K562 (cell line): Measurements from ENCODE around the gene NOLC1. TPM values are rescaled to one million over a fixed set of nuclear protein-coding genes. Genes with fewer than 3 reads are reported as not detected.
A peak's percentile ranks its signal among the peaks of the same experiment; 100 is the strongest.

Experiments
- ARID3A ChIP-seq: IDR thresholded peaks from 2 replicates; pipeline ENCODE4 v1.6.1; 2012; ENCODE audit warnings: low read depth, low read length, improper control_type of control experiment, borderline replicate concordance
- DNMT1 ChIP-seq: fragments of 450-650 bp; IDR thresholded peaks from 2 replicates; pipeline ENCODE4 v1.6.1; 2016; ENCODE audit warnings: antibody characterized with exemption, mild to moderate bottlenecking
- GABPB1 ChIP-seq: sonication (generic); formaldehyde crosslinking; IDR thresholded peaks from 2 replicates; pipeline ENCODE4 v1.8.0; 2022; ENCODE audit warnings: mild to moderate bottlenecking, missing genetic modification reagents
- JUND ChIP-seq, 2 experiments: IDR thresholded peaks; 2 replicates in 1 of 2; 3 replicates in 1 of 2; pipeline ENCODE4 v1.6.1; 2011; ENCODE audit warnings: borderline replicate concordance in 2 of 2, low read depth in 2 of 2, low read length in 2 of 2, improper control_type of control experiment in 1 of 2, missing biosample characterization in 1 of 2, missing genetic modification characterization in 1 of 2, missing genetic modification reagents in 1 of 2
- MXI1 ChIP-seq: IDR thresholded peaks from 2 replicates; pipeline ENCODE4 v1.6.1; 2011; ENCODE audit warnings: low read depth, mild to moderate bottlenecking, improper control_type of control experiment, low read length
- NFIX ChIP-seq: fragments of 250-450 bp; sonication (Bioruptor Pico); IDR thresholded peaks from 2 replicates; pipeline ENCODE4 v1.4.0; 2020; ENCODE audit warnings: low read depth, mild to moderate bottlenecking, moderate library complexity
- NRF1 ChIP-seq, 2 experiments: fragments of 450-650 bp; IDR thresholded peaks in 1 of 2; conservative IDR thresholded peaks in 1 of 2; 2 replicates each; pipeline ENCODE4 v1.6.1; 2014; ENCODE audit warnings: mild to moderate bottlenecking in 2 of 2
- PHF20 ChIP-seq: fragments of 450-650 bp; IDR thresholded peaks from 2 replicates; pipeline ENCODE4 v1.6.1; 2018; ENCODE audit not compliant: partially characterized antibody
- SETDB1 ChIP-seq: IDR thresholded peaks from one replicate; pipeline ENCODE4 v1.6.1; 2012; ENCODE audit warnings: low read length, control low read depth, inconsistent platforms
- SRSF7 ChIP-seq: fragments of 200-400 bp; formaldehyde crosslinking; optimal IDR thresholded peaks from 2 replicates; pipeline ENCODE3; 2017; ENCODE audit warnings: mild to moderate bottlenecking, low read depth, low read length
- TOE1 ChIP-seq, 2 experiments: fragments of 450-650 bp in 1 of 2; sonication (generic) in 1 of 2; formaldehyde crosslinking in 1 of 2; IDR thresholded peaks; 2 replicates each; pipeline versions ENCODE4 v1.7.1 to v1.8.0; 2016 to 2022; ENCODE audit warnings: borderline replicate concordance in 2 of 2, mild to moderate bottlenecking in 2 of 2, antibody characterized with exemption in 1 of 2, inconsistent platforms in 1 of 2, low read depth in 1 of 2, missing genetic modification reagents in 1 of 2, moderate library complexity in 1 of 2
- U2AF2 ChIP-seq: fragments of 200-400 bp; formaldehyde crosslinking; optimal IDR thresholded peaks from 2 replicates; pipeline ENCODE3; 2017; ENCODE audit warnings: low read depth, mild to moderate bottlenecking, low read length
- XRCC4 ChIP-seq: IDR thresholded peaks from one replicate; pipeline ENCODE4 v1.6.1; 2011; ENCODE audit not compliant: insufficient read depth, insufficient read length; ENCODE audit errors: extremely low read depth
- ZNF764 ChIP-seq: fragments of 250-450 bp; sonication (Bioruptor Pico); IDR thresholded peaks from 2 replicates; pipeline ENCODE4 v1.4.0; 2020; ENCODE audit warnings: low read depth, mild to moderate bottlenecking, moderate library complexity
- ZNF830 ChIP-seq: fragments of 250-450 bp; sonication (Bioruptor Pico); IDR thresholded peaks from 2 replicates; pipeline ENCODE4 v1.5.0; 2021; ENCODE audit warnings: mild to moderate bottlenecking
- polyA plus RNA-seq, 8 experiments: library from polyadenylated mRNA; depleted of rRNA in 4 of 8; stranded (reverse) in 5 of 8; unstranded in 3 of 8; fragments of >200 nt; fragmentation: Nextera tagmentation in 2 of 8; fragmentation: Illumina TruSeq in 1 of 8; extraction: Ambion mirVana in 2 of 8; extraction: Trizol in 1 of 8; gene quantifications; 2 replicates each; pipeline versions ENCODE4 v1.2.1 to v1.2.3, GENCODE V29; 2011 to 2014; ENCODE audit warnings: inconsistent platforms in 1 of 8, missing spikeins in 1 of 8
- total RNA-seq, 7 experiments: library from RNA; depleted of rRNA in 6 of 7; stranded (reverse); fragments of >200 nt in 6 of 7; fragmentation: Illumina TruSeq in 2 of 7; extraction: Trizol in 2 of 7; gene quantifications; 2 replicates each; pipeline versions ENCODE4 v1.2.1 to v1.2.3, GENCODE V29; 2011 to 2021; ENCODE audit warnings: low replicate concordance in 1 of 7
- TF ChIP-seq, protein P1 (sequence below): fragments of 450-650 bp; formaldehyde crosslinking; IDR thresholded peaks from 2 replicates; pipeline ENCODE4 v1.4.0; 2022; ENCODE audit warnings: mild to moderate bottlenecking, moderate library complexity
- TF ChIP-seq, protein P2 (sequence below): sonication (generic); formaldehyde crosslinking; IDR thresholded peaks from 2 replicates; pipeline ENCODE4 v1.8.1; 2023; ENCODE audit warnings: mild to moderate bottlenecking, missing genetic modification reagents
- TF ChIP-seq, protein P3 (sequence below): fragments of 450-650 bp; formaldehyde crosslinking; IDR thresholded peaks from 2 replicates; pipeline ENCODE4 v1.4.0; 2022; ENCODE audit warnings: missing genetic modification characterization

Gene NOLC1
- total and polyA plus RNA-seq, 9 of the 15 experiments (the other 6 are each of a cell fraction or from before 2014, with no cell fraction given): 102 to 310 (median 165) TPM

- TF ChIP-seq SETDB1 (no peak), U2AF2 (no peak), GABPB1 (no peak), XRCC4 (no peak), PHF20 (no peak), DNMT1 (no peak), JUND (IDR thresholded peaks at IDR 0.05; ENCODE audit: borderline replicate concordance, low read depth, low read length) (no peak), JUND (tag; IDR thresholded peaks at IDR 0.05; ENCODE audit: borderline replicate concordance, low read depth, low read length) (no peak), NFIX (CRISPR knock-in tag) (no peak), SRSF7 (no peak), TOE1 (IDR thresholded peaks at IDR 0.05; ENCODE audit: borderline replicate concordance) (0 out of 2 replicates have a peak, but pooled peaks have one; percentile 18), TOE1 (CRISPR knock-in tag; IDR thresholded peaks at IDR 0.05; ENCODE audit: borderline replicate concordance, low read depth) (no peak), ZNF830 (no peak), ARID3A (no peak), MXI1 (no peak), NRF1 (conservative IDR thresholded peaks at IDR 0.05 in 1 of 2, IDR thresholded peaks at IDR 0.05 in 1 of 2) (no peak), ZNF764 (CRISPR knock-in tag) (no peak)
- TF ChIP-seq, protein P1, sequence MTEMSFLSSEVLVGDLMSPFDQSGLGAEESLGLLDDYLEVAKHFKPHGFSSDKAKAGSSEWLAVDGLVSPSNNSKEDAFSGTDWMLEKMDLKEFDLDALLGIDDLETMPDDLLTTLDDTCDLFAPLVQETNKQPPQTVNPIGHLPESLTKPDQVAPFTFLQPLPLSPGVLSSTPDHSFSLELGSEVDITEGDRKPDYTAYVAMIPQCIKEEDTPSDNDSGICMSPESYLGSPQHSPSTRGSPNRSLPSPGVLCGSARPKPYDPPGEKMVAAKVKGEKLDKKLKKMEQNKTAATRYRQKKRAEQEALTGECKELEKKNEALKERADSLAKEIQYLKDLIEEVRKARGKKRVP: no peak
- TF ChIP-seq, protein P2, sequence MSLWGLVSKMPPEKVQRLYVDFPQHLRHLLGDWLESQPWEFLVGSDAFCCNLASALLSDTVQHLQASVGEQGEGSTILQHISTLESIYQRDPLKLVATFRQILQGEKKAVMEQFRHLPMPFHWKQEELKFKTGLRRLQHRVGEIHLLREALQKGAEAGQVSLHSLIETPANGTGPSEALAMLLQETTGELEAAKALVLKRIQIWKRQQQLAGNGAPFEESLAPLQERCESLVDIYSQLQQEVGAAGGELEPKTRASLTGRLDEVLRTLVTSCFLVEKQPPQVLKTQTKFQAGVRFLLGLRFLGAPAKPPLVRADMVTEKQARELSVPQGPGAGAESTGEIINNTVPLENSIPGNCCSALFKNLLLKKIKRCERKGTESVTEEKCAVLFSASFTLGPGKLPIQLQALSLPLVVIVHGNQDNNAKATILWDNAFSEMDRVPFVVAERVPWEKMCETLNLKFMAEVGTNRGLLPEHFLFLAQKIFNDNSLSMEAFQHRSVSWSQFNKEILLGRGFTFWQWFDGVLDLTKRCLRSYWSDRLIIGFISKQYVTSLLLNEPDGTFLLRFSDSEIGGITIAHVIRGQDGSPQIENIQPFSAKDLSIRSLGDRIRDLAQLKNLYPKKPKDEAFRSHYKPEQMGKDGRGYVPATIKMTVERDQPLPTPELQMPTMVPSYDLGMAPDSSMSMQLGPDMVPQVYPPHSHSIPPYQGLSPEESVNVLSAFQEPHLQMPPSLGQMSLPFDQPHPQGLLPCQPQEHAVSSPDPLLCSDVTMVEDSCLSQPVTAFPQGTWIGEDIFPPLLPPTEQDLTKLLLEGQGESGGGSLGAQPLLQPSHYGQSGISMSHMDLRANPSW: no peak
- TF ChIP-seq, protein P3, sequence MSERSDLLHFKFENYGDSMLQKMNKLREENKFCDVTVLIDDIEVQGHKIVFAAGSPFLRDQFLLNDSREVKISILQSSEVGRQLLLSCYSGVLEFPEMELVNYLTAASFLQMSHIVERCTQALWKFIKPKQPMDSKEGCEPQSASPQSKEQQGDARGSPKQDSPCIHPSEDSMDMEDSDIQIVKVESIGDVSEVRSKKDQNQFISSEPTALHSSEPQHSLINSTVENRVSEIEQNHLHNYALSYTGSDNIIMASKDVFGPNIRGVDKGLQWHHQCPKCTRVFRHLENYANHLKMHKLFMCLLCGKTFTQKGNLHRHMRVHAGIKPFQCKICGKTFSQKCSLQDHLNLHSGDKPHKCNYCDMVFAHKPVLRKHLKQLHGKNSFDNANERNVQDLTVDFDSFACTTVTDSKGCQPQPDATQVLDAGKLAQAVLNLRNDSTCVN: no peak
These were observed 34.6 kb upstream of the NOLC1 start (continued) for GRCh38 chr10:102117391-102118159.
